ENCODE measurements around the gene SETD7.

Gene SETD7

DNA sequence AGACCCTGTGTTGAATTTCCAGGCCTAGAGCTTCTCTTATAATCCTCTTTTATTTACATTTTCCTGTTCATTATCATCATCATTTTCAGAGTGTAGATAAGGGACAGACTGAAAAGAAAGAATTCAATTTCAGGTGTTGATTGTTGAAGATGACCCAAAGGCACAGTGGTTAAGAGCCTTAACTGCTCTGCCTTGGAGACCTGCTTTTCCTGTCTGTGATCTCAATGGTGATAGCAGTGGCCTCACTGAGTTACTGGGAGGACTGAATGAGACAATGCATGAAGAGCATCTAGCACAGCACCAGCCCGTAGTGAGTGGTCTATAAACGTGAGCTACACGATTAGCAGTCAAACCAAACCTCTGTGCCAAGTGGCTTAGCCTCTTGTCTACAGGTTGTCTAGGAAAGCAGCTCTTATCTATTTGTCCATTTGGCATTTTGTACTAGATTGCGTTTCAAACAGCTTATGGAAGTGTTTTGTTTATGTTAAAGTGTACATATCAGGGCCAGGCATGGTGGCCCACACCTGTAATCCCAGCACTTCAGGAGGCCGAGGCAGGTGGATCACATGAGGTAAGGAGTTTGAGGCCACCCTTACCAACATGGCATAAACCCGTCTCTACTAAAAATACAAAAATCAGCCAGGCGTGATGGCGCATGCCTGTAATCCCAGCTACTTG lies 41.5 kb downstream of the SETD7 start:
- H3K4me1 ChIP-seq (ENCODE audit: control insufficient read depth, insufficient read depth, low read length): no peaks in the 10 kb centered on the region
- no peak overlapping the region for H3K4me3 ChIP-seq (ENCODE audit: low read length)
- H3K36me3 ChIP-seq (ENCODE audit: control insufficient read depth, insufficient read depth, low read length): no peaks in the 10 kb centered on the region
- H3K27me3 ChIP-seq (ENCODE audit: control insufficient read depth, insufficient read depth, low read length): no peaks in the 10 kb centered on the region
- no peak overlapping the region for H3K9ac ChIP-seq (ENCODE audit: low read length)
- no peaks in the 10 kb centered on the region for H3K9me3 ChIP-seq (ENCODE audit: control insufficient read depth, low read length)

DNA sequence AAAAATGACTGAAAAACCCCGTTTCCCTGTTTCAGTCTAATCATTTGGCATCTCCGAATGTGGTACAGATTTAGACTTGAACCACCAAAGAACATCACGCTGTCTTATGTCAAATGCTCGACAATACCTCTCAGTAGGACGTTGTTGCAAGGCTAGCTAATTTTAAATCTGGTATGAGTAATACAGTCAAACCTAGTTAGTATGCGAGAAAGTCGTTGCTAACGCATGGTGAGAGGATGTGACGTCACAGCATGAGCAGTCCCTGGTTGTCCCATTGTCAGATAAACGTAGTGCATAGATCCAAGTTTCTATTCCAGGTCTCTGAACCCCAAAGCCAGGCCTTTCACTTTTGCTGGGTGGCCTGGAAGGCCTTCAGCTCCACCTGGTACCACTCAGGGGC lies 44.7 kb downstream of the SETD7 start:
- H3K36me3 ChIP-seq (ENCODE audit: control insufficient read depth, insufficient read depth, low read length): no peaks in the 10 kb centered on the region
- H3K9me3 ChIP-seq (ENCODE audit: control insufficient read depth, low read length): no peaks in the 10 kb centered on the region
- H3K27me3 ChIP-seq (ENCODE audit: control insufficient read depth, insufficient read depth, low read length): no peaks in the 10 kb centered on the region
- H3K4me1 ChIP-seq (ENCODE audit: control insufficient read depth, insufficient read depth, low read length): no peaks in the 10 kb centered on the region
- no peak overlapping the region for H3K9ac ChIP-seq (ENCODE audit: low read length)
- H3K4me3 ChIP-seq (ENCODE audit: low read length): no peak overlapping the region

- H3K36me3 ChIP-seq (ENCODE audit: control insufficient read depth, insufficient read depth, low read length): no peaks in the 10 kb centered on the region
- no peaks in the 10 kb centered on the region for H3K4me1 ChIP-seq (ENCODE audit: control insufficient read depth, insufficient read depth, low read length)
- H3K9ac ChIP-seq (ENCODE audit: low read length): no peak overlapping the region
- no peaks in the 10 kb centered on the region for H3K9me3 ChIP-seq (ENCODE audit: control insufficient read depth, low read length)
- H3K27me3 ChIP-seq (ENCODE audit: control insufficient read depth, insufficient read depth, low read length): no peaks in the 10 kb centered on the region
- H3K4me3 ChIP-seq (ENCODE audit: low read length): no peak overlapping the region
These were observed 46.1 kb downstream of the SETD7 start for GRCh38 chr4:139509727-139510410.

DNA sequence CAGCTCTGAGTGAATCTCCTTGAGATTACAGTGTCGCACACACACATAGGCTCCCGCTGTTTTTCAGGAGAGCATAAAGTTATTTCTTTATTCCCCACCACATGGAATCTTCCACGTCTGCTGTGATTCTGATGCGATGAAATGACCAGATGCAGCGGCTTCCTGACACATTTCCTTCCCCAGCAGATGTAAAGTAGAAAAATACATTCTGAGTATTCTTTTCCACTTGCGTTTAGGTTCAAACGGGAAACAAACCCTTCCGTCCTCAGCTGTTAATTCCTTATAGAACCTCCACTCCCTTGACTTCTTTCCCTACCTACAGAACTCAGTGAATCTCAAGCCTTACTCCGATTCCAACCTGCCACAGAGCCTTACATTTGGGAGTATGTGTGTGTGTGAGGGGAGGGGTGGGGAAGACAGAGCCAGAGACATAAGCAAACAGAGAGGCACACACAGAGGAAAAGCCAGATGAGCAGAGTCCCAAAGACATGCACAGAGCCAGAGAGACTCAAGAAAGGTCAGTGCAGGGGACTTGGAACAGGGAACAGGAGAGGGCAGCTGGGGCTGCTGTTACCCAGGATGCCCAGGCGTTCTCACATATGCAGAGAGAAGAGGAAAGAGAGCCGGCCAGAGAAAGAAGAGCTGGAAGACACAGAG lies 47.3 kb downstream of the SETD7 start:
- Histone ChIP-seq H3K36me3 (ENCODE audit: control insufficient read depth, insufficient read depth, low read length) (no peaks in the 10 kb centered on the region), H3K9ac (ENCODE audit: low read length) (no peak overlapping the region), H3K4me3 (ENCODE audit: low read length) (no peak overlapping the region), H3K9me3 (ENCODE audit: control insufficient read depth, low read length) (no peaks in the 10 kb centered on the region), H3K4me1 (ENCODE audit: control insufficient read depth, insufficient read depth, low read length) (no peaks in the 10 kb centered on the region), H3K27me3 (ENCODE audit: control insufficient read depth, insufficient read depth, low read length) (no peaks in the 10 kb centered on the region)

DNA sequence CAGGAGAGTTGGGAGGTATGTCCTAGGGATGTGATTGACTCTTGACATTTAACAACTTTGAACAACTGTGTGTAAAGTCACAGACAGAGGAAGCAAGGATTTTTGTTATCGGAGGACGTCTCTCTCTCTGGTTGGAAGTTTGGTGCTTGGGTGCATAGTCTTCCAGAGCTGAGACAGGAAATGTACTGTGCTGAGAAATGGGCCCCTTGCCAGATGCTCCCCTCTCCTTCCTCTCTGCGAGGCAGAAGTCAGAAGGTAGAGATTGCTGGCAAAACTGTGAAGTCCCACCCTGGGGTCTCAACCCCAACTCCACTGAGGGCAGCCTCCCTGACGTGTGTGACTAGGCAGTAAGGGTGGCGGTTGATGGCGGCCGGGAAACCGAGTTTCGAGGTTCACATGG lies 49.2 kb downstream of the SETD7 start:
- Histone ChIP-seq H3K36me3 (ENCODE audit: control insufficient read depth, insufficient read depth, low read length) (no peaks in the 10 kb centered on the region), H3K9ac (ENCODE audit: low read length) (no peak overlapping the region), H3K9me3 (ENCODE audit: control insufficient read depth, low read length) (no peaks in the 10 kb centered on the region), H3K4me3 (ENCODE audit: low read length) (no peak overlapping the region), H3K4me1 (ENCODE audit: control insufficient read depth, insufficient read depth, low read length) (no peaks in the 10 kb centered on the region), H3K27me3 (ENCODE audit: control insufficient read depth, insufficient read depth, low read length) (no peaks in the 10 kb centered on the region)

DNA sequence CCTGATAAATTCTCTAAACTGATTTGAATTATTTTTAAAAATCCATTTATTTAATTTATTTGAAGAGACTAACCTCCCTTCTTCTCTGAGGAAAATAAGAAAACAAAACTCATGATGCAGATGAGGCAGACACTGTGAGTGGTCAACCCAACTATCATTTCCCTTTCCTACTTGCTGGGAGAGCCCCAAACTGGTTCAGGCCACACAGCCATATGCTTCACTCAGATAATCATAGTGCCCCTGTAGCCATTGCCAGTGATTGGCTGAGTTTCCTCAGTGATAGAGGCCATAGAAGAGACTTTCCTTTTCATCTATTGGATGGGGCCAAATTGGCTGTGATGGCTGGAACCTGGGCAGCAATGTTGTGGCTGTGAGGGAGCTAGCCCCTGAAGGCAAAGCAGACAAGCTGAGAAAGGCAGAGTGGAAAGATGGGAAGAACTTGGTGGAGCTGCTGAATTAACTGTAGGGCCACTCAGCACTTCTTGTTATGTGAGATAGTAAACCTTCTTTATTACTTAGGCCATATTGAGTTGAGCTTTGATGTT lies 52.3 kb downstream of the SETD7 start:
- Histone ChIP-seq H3K27me3 (ENCODE audit: control insufficient read depth, insufficient read depth, low read length) (no peaks in the 10 kb centered on the region), H3K4me3 (ENCODE audit: low read length) (no peak overlapping the region), H3K9me3 (ENCODE audit: control insufficient read depth, low read length) (no peaks in the 10 kb centered on the region), H3K4me1 (ENCODE audit: control insufficient read depth, insufficient read depth, low read length) (no peaks in the 10 kb centered on the region), H3K9ac (ENCODE audit: low read length) (no peak overlapping the region), H3K36me3 (ENCODE audit: control insufficient read depth, insufficient read depth, low read length) (no peaks in the 10 kb centered on the region)

DNA sequence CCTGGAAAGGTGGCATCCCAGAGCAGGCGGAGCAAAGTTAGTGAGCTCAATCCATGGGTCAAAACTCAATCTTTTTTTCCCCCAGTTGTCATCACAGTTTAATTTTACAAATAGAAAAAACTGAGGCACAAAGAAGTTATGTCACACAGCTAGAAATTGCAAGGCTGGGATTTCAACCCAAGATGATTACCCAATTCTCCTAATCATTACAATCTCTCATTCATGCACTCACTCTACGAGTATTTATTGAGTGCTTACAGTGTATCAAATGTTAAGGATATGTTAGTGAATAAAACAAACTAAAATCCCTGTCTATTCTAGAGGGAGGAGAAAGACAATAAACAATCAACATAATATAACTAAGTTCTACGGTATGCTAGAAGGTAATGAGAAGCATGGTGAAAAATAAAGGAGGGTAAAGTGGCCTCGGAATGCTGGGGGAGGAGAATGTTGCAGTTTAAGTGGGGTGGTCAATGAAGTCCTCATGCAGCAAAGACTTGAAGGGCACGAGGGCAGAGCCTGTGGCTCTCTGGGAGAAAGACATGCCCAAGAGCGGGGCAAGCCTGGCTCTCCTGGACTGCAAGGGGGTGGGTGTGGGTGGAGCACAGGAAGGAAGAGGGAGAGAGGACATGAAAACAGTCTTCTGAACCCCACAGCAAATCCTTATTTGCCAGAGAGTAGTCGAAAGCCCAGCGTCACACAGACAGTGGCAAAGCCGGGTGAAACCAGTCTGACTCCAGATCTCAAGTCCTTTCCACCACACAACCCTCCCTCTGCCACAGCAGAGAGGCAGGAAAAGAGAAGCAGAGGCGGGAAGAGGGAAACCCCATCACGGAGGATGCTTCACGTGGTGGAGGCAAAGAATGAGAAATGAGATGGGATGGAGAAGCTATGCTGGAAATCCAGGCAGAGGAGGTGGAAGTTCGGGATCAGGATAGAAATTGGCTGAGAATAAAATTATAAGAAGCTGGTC lies 53.8 kb downstream of the SETD7 start:
- no peaks in the 10 kb centered on the region for H3K27me3 ChIP-seq (ENCODE audit: control insufficient read depth, insufficient read depth, low read length)
- H3K36me3 ChIP-seq (ENCODE audit: control insufficient read depth, insufficient read depth, low read length): no peaks in the 10 kb centered on the region
- no peak overlapping the region for H3K4me3 ChIP-seq (ENCODE audit: low read length)
- H3K9ac ChIP-seq (ENCODE audit: low read length): no peak overlapping the region
- no peaks in the 10 kb centered on the region for H3K4me1 ChIP-seq (ENCODE audit: control insufficient read depth, insufficient read depth, low read length)
- no peaks in the 10 kb centered on the region for H3K9me3 ChIP-seq (ENCODE audit: control insufficient read depth, low read length)

- H3K9ac ChIP-seq (ENCODE audit: low read length): no peak overlapping the region
- no peak overlapping the region for H3K4me3 ChIP-seq (ENCODE audit: low read length)
- H3K27me3 ChIP-seq (ENCODE audit: control insufficient read depth, insufficient read depth, low read length): no peaks in the 10 kb centered on the region
- H3K4me1 ChIP-seq (ENCODE audit: control insufficient read depth, insufficient read depth, low read length): peaks cover 3% of the 10 kb centered on the region
- H3K9me3 ChIP-seq (ENCODE audit: control insufficient read depth, low read length): no peaks in the 10 kb centered on the region
- no peaks in the 10 kb centered on the region for H3K36me3 ChIP-seq (ENCODE audit: control insufficient read depth, insufficient read depth, low read length)
These were observed 54.5 kb downstream of the SETD7 start for GRCh38 chr4:139501527-139501926.

DNA sequence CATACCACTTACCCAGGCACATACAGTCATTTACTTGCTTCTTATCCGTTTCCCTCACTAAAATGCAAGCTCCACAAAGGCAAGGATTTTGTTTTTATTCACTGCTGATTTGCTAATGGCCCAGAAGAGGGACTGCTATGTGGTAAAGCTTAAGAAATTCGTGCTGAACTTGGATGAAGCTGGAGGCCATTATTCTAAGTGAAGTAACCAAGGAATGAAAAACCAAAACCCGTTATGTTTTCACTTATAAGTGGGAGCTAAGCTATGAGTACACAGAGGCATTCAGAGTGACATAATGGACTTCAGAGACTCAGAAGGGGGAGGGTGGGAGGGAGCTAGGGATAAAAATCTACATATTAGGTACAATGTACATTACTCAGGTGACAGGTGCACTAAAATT lies 54.9 kb downstream of the SETD7 start:
- Histone ChIP-seq H3K4me3 (ENCODE audit: low read length) (no peak overlapping the region), H3K4me1 (ENCODE audit: control insufficient read depth, insufficient read depth, low read length) (peaks cover 7% of the 10 kb centered on the region), H3K9ac (ENCODE audit: low read length) (no peak overlapping the region), H3K36me3 (ENCODE audit: control insufficient read depth, insufficient read depth, low read length) (no peaks in the 10 kb centered on the region), H3K27me3 (ENCODE audit: control insufficient read depth, insufficient read depth, low read length) (no peaks in the 10 kb centered on the region), H3K9me3 (ENCODE audit: control insufficient read depth, low read length) (no peaks in the 10 kb centered on the region)

- Histone ChIP-seq H3K36me3 (ENCODE audit: control insufficient read depth, insufficient read depth, low read length) (no peaks in the 10 kb centered on the region), H3K4me1 (ENCODE audit: control insufficient read depth, insufficient read depth, low read length) (peaks cover 7% of the 10 kb centered on the region), H3K4me3 (ENCODE audit: low read length) (no peak overlapping the region), H3K9me3 (ENCODE audit: control insufficient read depth, low read length) (no peaks in the 10 kb centered on the region), H3K27me3 (ENCODE audit: control insufficient read depth, insufficient read depth, low read length) (no peaks in the 10 kb centered on the region), H3K9ac (ENCODE audit: low read length) (no peak overlapping the region)
These were observed 56.8 kb downstream of the SETD7 start for GRCh38 chr4:139499186-139499585.

GRCh38 chr4:139493176-139493575 lies 62.8 kb downstream of the SETD7 start:
- no peaks in the 10 kb centered on the region for H3K27me3 ChIP-seq (ENCODE audit: control insufficient read depth, insufficient read depth, low read length)
- H3K4me1 ChIP-seq (ENCODE audit: control insufficient read depth, insufficient read depth, low read length): peaks cover 7% of the 10 kb centered on the region
- no peak overlapping the region for H3K9ac ChIP-seq (ENCODE audit: low read length)
- no peaks in the 10 kb centered on the region for H3K36me3 ChIP-seq (ENCODE audit: control insufficient read depth, insufficient read depth, low read length)
- H3K9me3 ChIP-seq (ENCODE audit: control insufficient read depth, low read length): no peaks in the 10 kb centered on the region
- H3K4me3 ChIP-seq (ENCODE audit: low read length): no peak overlapping the region
